K562 (cell line): ENCODE measurements around the gene SLC28A3. TPM values are rescaled to one million over a fixed set of nuclear protein-coding genes. Genes with fewer than 3 reads are reported as not detected.

ENCODE experiments used
- ATAC-seq: fragments of 200-7000 bp; cut with Tn5 transposase; 3 replicates; pipeline ENCODE4 v1.9.1; 2020; ENCODE audit warnings: moderate library complexity
- BruUV-seq: library from RNA; stranded (reverse); fragments of 400-500 nt; replicated peaks from 2 replicates; lab custom pipeline; 2021; lab: Mats Ljungman, UMichigan
- CTCF ChIA-PET: fragments of 300-600 bp; formaldehyde crosslinking; extraction: SDS; loops from one replicate; lab custom pipeline; 2021; ENCODE audit warnings: low intra/inter-chr PET ratio; lab: Yijun Ruan, JAX
- POLR2A ChIA-PET: fragments of 300-600, 350-650 bp; sonication (Branson Sonifier 250); formaldehyde crosslinking; extraction: SDS; loops from one replicate; lab custom pipeline; 2021; ENCODE audit warnings: antibody characterized with exemption, inconsistent platforms; lab: Yijun Ruan, JAX
- DNase-seq, 4 experiments: peaks; one replicate each; pipeline versions ENCODE4 v3.0.0 to v3.0.0-alpha.2; 2011 to 2018; ENCODE audit warnings: low spot score in 3 of 4, mixed read lengths in 3 of 4; ENCODE audit errors: extremely low read depth in 1 of 4
- FAIRE-seq: peaks from 2 replicates; lab custom pipeline; 2011; peaks lifted over from hg19 to GRCh38; lab: Jason Lieb, UNC
- H2AFZ ChIP-seq: 2 replicates; pipeline ENCODE4 v1.6.0; 2011; ENCODE audit warnings: low read depth, low read length, control low read depth, inconsistent platforms
- H3K27ac ChIP-seq: fragments of 200-600 bp; 3 replicates; pipeline ENCODE4 v1.8.0; 2011; ENCODE audit warnings: low read depth, mild to moderate bottlenecking, control low read depth, inconsistent platforms, low read length, moderate library complexity, mixed read lengths; ENCODE audit errors: extremely low read depth
- H3K27me3 ChIP-seq, 2 experiments: fragments of 300-600 bp in 1 of 2; 2 replicates in 1 of 2; 3 replicates in 1 of 2; pipeline versions ENCODE4 v1.6.0 to v1.8.0; 2011; ENCODE audit warnings: inconsistent platforms in 2 of 2, low read length in 2 of 2, mild to moderate bottlenecking in 1 of 2, mixed read lengths in 1 of 2, moderate library complexity in 1 of 2; ENCODE audit not compliant: control insufficient read depth in 2 of 2, insufficient read depth in 2 of 2
- H3K36me3 ChIP-seq: fragments of 300-600 bp; 3 replicates; pipeline ENCODE4 v1.8.0; 2011; ENCODE audit warnings: mild to moderate bottlenecking, low read length, inconsistent platforms; ENCODE audit not compliant: control insufficient read depth, insufficient read depth
- H3K4me1 ChIP-seq, 2 experiments: fragments of 200-600 bp in 1 of 2; replicated peaks in 1 of 2; 2 replicates in 1 of 2; 3 replicates in 1 of 2; pipeline versions ENCODE4 v1.5.1 to v1.8.0; 2011; ENCODE audit warnings: inconsistent platforms in 2 of 2, low read length in 2 of 2, mild to moderate bottlenecking in 1 of 2, mixed read lengths in 1 of 2, moderate library complexity in 1 of 2; ENCODE audit not compliant: control insufficient read depth in 2 of 2, insufficient read depth in 2 of 2
- H3K4me2 ChIP-seq: 2 replicates; pipeline ENCODE4 v1.6.1; 2011; ENCODE audit warnings: low read length, control low read depth, inconsistent platforms, mixed read lengths; ENCODE audit not compliant: insufficient read depth
- H3K4me3 ChIP-seq: fragments of 200-600 bp; sonication (generic), shearing (Covaris generic); 2 replicates; pipeline ENCODE4 v1.5.1; 2016; ENCODE audit warnings: control low read depth, inconsistent platforms
- H3K79me2 ChIP-seq: fragments of 200-600 bp; 3 replicates; pipeline ENCODE4 v1.8.0; 2011; ENCODE audit warnings: low read length, inconsistent platforms; ENCODE audit not compliant: control insufficient read depth, insufficient read depth
- H3K9ac ChIP-seq, 2 experiments: 2 replicates each; pipeline versions ENCODE4 v1.6.0 to v1.6.1; 2011; ENCODE audit warnings: low read depth in 2 of 2, low read length in 2 of 2, control low read depth in 1 of 2, inconsistent platforms in 1 of 2, mild to moderate bottlenecking in 1 of 2, mixed read lengths in 1 of 2; ENCODE audit not compliant: insufficient read depth in 1 of 2
- H3K9me1 ChIP-seq: one replicate; pipeline ENCODE4 v1.6.0; 2011; ENCODE audit warnings: inconsistent platforms, mild to moderate bottlenecking, low read length, moderate library complexity; ENCODE audit not compliant: control insufficient read depth, insufficient read depth
- H3K9me3 ChIP-seq: replicated peaks from 2 replicates; pipeline ENCODE4 v1.5.1; 2011; ENCODE audit warnings: low read depth, low read length, inconsistent platforms; ENCODE audit not compliant: control insufficient read depth, insufficient read depth
- H4K20me1 ChIP-seq: replicated peaks from 2 replicates; pipeline ENCODE4 v1.6.1; 2011; ENCODE audit warnings: low read length, inconsistent platforms, mixed read lengths; ENCODE audit not compliant: control insufficient read depth, insufficient read depth
- ETV6 ChIP-seq, 3 experiments: fragments of 150-350 bp in 1 of 3; sonication (generic) in 1 of 3; formaldehyde crosslinking in 1 of 3; IDR thresholded peaks; 2 replicates each; pipeline versions ENCODE4 v1.6.1 to v1.8.0; 2014 to 2022; ENCODE audit warnings: borderline replicate concordance in 2 of 3, low read depth in 2 of 3, antibody characterized with exemption in 1 of 3, low read length in 1 of 3, mild to moderate bottlenecking in 1 of 3, missing genetic modification reagents in 1 of 3
- EZH2 ChIP-seq: IDR thresholded peaks from 2 replicates; pipeline ENCODE4 v1.6.1; 2012; ENCODE audit warnings: low read depth, mild to moderate bottlenecking, inconsistent platforms, low read length, borderline replicate concordance
- HDAC3 ChIP-seq: fragments of 450-650 bp; IDR thresholded peaks from 2 replicates; pipeline ENCODE4 v1.6.1; 2018; ENCODE audit warnings: borderline replicate concordance, mild to moderate bottlenecking, moderate library complexity; ENCODE audit not compliant: partially characterized antibody
- MAX ChIP-seq: sonication (generic); formaldehyde crosslinking; IDR thresholded peaks from 2 replicates; pipeline ENCODE4 v1.9.0; 2022; ENCODE audit warnings: mild to moderate bottlenecking, missing genetic modification reagents
- MNT ChIP-seq, 2 experiments: fragments of 450-650 bp; conservative IDR thresholded peaks; 2 replicates each; pipeline ENCODE4 v1.6.1; 2017; ENCODE audit warnings: mild to moderate bottlenecking in 2 of 2, moderate library complexity in 2 of 2
- MXI1 ChIP-seq: IDR thresholded peaks from 2 replicates; pipeline ENCODE4 v1.6.1; 2011; ENCODE audit warnings: low read depth, mild to moderate bottlenecking, improper control_type of control experiment, low read length
- PKNOX1 ChIP-seq: fragments of 450-650 bp; IDR thresholded peaks from 2 replicates; pipeline ENCODE4 v1.6.1; 2016
- RFX7 ChIP-seq: fragments of 250-450 bp; sonication (Bioruptor Pico); IDR thresholded peaks from 2 replicates; pipeline ENCODE4 v1.5.1; 2021; ENCODE audit warnings: mild to moderate bottlenecking
- TCF7 ChIP-seq: sonication (generic); IDR thresholded peaks from 2 replicates; pipeline ENCODE4 v1.6.1; 2016; ENCODE audit warnings: antibody characterized with exemption, borderline replicate concordance
- ZNF324 ChIP-seq: fragments of 250-450 bp; sonication (Bioruptor Pico); IDR thresholded peaks from 2 replicates; pipeline ENCODE4 v1.4.0; 2020; ENCODE audit warnings: mild to moderate bottlenecking
- ZNF644 ChIP-seq: fragments of 200-800 bp; sonication (Bioruptor generic); IDR thresholded peaks from 2 replicates; pipeline ENCODE4 v1.6.1; 2016; ENCODE audit warnings: low read depth, missing genetic modification characterization, missing compliant biosample characterization
- ZNF780A ChIP-seq: fragments of 250-450 bp; sonication (Bioruptor Pico); IDR thresholded peaks from 2 replicates; pipeline ENCODE4 v1.5.0; 2021; ENCODE audit warnings: mild to moderate bottlenecking
- WGBS: fragments of 100-300 bp; shearing (Covaris generic); methylation state at CpG from one replicate; pipeline ENCODE4 v1.1.6; 2016; ENCODE audit warnings: low coverage, mixed read lengths; ENCODE audit not compliant: insufficient coverage; ENCODE audit errors: missing lambda C conversion rate; 5-methylcytosine and 5-hydroxymethylcytosine counted together
- in situ Hi-C: fragments of 300-500 bp; cut with MboI; formaldehyde crosslinking; loops from 4 replicates; pipeline ENCODE4 v1.15.0; 2018; ENCODE audit warnings: inconsistent platforms, mixed read lengths
- intact Hi-C: fragments of 100-400 bp; cut with micrococcal nuclease; formaldehyde crosslinking; loops from 2 replicates; pipeline ENCODE4 v1.14.2; 2022
- polyA plus RNA-seq, 8 experiments: library from polyadenylated mRNA; depleted of rRNA in 4 of 8; stranded (reverse) in 5 of 8; unstranded in 3 of 8; fragments of >200 nt; fragmentation: Nextera tagmentation in 2 of 8; fragmentation: Illumina TruSeq in 1 of 8; extraction: Ambion mirVana in 2 of 8; extraction: Trizol in 1 of 8; gene quantifications; 2 replicates each; pipeline versions ENCODE4 v1.2.1 to v1.2.3, GENCODE V29; 2011 to 2014; ENCODE audit warnings: inconsistent platforms in 1 of 8, missing spikeins in 1 of 8
- total RNA-seq, 7 experiments: library from RNA; depleted of rRNA in 6 of 7; stranded (reverse); fragments of >200 nt in 6 of 7; fragmentation: Illumina TruSeq in 2 of 7; extraction: Trizol in 2 of 7; gene quantifications; 2 replicates each; pipeline versions ENCODE4 v1.2.1 to v1.2.3, GENCODE V29; 2011 to 2021; ENCODE audit warnings: low replicate concordance in 1 of 7

The SLC28A3 gene
- total and polyA plus RNA-seq, 9 of the 15 experiments (the other 6 are each of a cell fraction or from before 2014, with no cell fraction given): not detected

- H3K4me2 ChIP-seq: no peak overlapping the region
- no peaks in the 10 kb centered on the region for H3K9me3 ChIP-seq
- no peaks in the 10 kb centered on the region for H3K9me1 ChIP-seq
- no peaks in the 10 kb centered on the region for H3K36me3 ChIP-seq
- H2AFZ ChIP-seq: no peak overlapping the region
- peaks cover 0 to 5% of the 10 kb centered on the region in 2 experiments; a peak in 1 of 5 replicates for H3K27me3 ChIP-seq
- no peaks in the 10 kb centered on the region for H3K4me1 ChIP-seq
- no peak for FAIRE-seq
- no peak for ATAC-seq
- H3K4me3 ChIP-seq: no peak overlapping the region
- no peak overlapping the region for H3K9ac ChIP-seq
- WGBS: 0% methylated on average over 3 of the region's 4 CpGs
- intact Hi-C loops: no loop called here
- in situ Hi-C loops: no loop called here
- CTCF ChIA-PET: no interaction called here
- BruUV-seq: no TSS peak
- H3K27ac ChIP-seq: no peak overlapping the region
- H3K79me2 ChIP-seq: no peaks in the 10 kb centered on the region
- TF ChIP-seq MNT (conservative IDR thresholded peaks at IDR 0.05): no peak
- TF ChIP-seq ZNF324 (CRISPR knock-in tag): no peak
- TF ChIP-seq TCF7: no peak
- TF ChIP-seq RFX7: no peak
- no peak for TF ChIP-seq MXI1
- TF ChIP-seq MAX: no peak
- no peak for TF ChIP-seq EZH2
- TF ChIP-seq PKNOX1: no peak
- no peak for TF ChIP-seq HDAC3
- TF ChIP-seq ZNF644 (tag): no peak
- no peak for TF ChIP-seq ETV6 (IDR thresholded peaks at IDR 0.05; ENCODE audit: borderline replicate concordance in 1 of 2, low read depth in 2 of 2, low read length in 1 of 2)
- no peak for TF ChIP-seq ETV6 (CRISPR knock-in tag; IDR thresholded peaks at IDR 0.05; ENCODE audit: borderline replicate concordance)
- TF ChIP-seq ZNF780A: no peak
- TF ChIP-seq, all 486 proteins: peak for 0
- POLR2A ChIA-PET: no interaction called here
- no peak for DNase-seq
- H4K20me1 ChIP-seq: no peaks in the 10 kb centered on the region
These were observed 47.4 kb downstream of the SLC28A3 start for GRCh38 chr9:84293001-84293798.
